ENCODE data around the gene PKM.

Gene PKM

DNA sequence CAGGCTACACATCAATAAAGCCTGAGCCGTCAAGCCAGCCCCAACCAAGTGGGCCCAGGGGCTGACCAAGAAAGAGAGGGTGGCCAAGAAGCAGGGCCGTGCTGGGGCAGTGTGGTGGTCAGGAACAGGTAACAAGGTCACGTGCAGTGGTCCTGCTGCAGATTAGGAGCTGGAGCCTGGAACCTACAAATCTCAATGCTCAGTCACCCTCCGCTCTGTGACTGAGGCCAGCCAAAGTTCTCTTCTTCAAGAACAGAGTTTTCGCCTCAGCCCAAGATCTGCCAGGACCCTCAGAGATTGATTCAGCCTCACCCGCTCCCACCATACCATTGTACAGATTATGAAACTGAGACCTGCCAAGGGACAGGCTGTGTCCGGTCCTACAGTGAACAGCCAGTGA is 60.3 kb downstream of the PKM start:
- in situ Hi-C loops (cut with MboI; ENCODE audit: low sequenced_read_pairs, unreplicated experiment): loop anchor here (25.0 kb wide), 1 partner anchor 708 kb away; no protein-coding TSS in a partner anchor
- DNase-seq (ENCODE audit: low spot score): no peak
- TF ChIP-seq, protein P1, sequence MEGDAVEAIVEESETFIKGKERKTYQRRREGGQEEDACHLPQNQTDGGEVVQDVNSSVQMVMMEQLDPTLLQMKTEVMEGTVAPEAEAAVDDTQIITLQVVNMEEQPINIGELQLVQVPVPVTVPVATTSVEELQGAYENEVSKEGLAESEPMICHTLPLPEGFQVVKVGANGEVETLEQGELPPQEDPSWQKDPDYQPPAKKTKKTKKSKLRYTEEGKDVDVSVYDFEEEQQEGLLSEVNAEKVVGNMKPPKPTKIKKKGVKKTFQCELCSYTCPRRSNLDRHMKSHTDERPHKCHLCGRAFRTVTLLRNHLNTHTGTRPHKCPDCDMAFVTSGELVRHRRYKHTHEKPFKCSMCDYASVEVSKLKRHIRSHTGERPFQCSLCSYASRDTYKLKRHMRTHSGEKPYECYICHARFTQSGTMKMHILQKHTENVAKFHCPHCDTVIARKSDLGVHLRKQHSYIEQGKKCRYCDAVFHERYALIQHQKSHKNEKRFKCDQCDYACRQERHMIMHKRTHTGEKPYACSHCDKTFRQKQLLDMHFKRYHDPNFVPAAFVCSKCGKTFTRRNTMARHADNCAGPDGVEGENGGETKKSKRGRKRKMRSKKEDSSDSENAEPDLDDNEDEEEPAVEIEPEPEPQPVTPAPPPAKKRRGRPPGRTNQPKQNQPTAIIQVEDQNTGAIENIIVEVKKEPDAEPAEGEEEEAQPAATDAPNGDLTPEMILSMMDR (IDR thresholded peaks at IDR 0.05; ENCODE audit: borderline replicate concordance, control extremely low read depth, extremely low read depth, insufficient read depth, missing control alignments): no peak

DNA sequence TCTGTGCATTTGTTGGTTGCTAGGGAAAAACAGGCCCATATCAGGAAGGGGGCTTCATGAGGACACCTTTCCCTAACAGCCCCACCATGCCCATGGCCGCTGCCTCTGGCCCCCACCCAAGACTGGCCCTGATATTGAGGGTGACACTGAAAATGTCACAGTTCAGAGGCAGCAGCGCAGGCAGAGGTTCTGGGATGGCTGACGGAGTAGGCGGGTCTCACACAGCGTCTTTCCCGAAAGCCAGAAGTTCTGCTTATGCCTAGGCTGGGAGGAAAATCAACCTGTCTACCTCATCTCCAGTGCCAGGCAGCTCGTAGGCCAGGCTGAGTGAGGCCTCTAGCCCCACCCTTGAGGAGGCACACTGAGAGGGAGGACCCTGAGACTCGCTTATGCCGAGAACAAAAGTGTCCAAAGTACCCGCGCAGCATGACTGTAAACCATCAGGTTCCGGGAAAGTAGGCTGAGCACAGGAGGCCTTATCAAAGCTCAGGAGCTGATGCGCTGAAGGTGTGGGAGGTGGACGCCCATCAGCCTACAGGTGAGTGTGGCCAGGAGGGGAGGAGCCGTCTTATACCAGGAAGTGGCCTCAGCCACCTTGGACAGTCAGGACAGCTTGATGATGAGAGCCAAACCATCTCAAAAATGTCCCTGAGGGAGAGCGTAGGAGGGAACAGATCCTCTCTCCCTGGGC is 60.9 kb downstream of the PKM start:
- TF ChIP-seq, protein P1 (IDR thresholded peaks at IDR 0.05; ENCODE audit: borderline replicate concordance, control extremely low read depth, extremely low read depth, insufficient read depth, missing control alignments): no peak
- peak; percentile 7 for DNase-seq (ENCODE audit: low spot score)
- in situ Hi-C loops (cut with MboI; ENCODE audit: low sequenced_read_pairs, unreplicated experiment): loop anchor here (25.0 kb wide), 1 partner anchor 708 kb away; no protein-coding TSS in a partner anchor

DNA sequence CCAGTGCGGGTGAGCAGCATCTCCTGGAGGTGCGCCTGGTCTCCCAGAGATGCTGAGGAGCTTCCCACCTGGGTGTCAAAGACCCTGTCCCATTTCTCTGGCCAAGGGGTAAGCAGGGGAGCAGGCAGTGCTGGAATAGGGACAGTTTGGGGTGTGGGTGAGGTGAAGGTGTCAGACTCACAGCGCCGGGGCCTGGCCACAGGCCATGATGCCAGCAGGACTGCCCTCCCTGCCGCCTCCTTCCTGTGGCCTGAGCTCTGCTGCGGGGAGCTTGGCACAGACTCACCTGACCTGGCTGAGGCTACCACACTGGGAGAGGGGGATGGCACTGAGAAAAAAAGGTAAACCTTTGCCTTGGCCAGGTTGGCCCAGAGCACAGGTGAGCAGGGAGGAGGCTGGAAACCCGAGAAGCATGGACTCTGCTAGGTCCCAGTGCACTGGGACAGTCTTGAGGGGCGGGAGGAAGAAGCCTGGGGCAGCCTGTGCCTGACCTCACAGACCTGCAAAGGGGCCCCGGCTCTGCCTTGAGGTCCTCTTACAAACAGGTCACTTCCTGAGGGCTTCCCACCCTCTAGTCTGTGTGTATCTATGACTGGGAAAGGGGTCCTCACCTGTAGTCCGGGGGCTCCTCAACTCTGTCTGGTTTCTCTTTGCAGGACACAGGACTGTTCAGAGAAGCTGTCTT is 61.6 kb downstream of the PKM start:
- TF ChIP-seq, protein P1 (IDR thresholded peaks at IDR 0.05; ENCODE audit: borderline replicate concordance, control extremely low read depth, extremely low read depth, insufficient read depth, missing control alignments): no peak
- in situ Hi-C loops (cut with MboI; ENCODE audit: low sequenced_read_pairs, unreplicated experiment): loop anchor here (25.0 kb wide), 1 partner anchor 707 kb away; no protein-coding TSS in a partner anchor
- peak; percentile 9 for DNase-seq (ENCODE audit: low spot score)

DNA sequence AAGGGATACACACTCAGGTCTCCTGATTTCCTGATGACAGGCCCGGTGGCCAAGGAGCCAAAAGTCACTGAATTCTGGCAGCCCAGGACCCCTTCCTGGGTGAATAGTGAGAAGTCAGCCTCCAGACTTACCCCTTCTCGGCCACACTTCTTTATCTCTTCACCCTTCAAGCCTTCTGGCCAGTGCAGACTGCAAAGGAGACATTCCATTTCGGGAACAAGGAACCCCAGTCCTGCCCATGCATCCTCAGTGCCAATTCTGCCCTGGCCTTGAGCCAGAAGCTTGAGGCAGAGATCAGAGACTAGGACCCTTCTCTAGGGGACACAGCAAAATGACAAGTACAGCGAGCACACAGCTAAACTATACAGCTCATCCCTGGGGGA is 62.2 kb downstream of the PKM start:
- in situ Hi-C loops (cut with MboI; ENCODE audit: low sequenced_read_pairs, unreplicated experiment): loop anchor here (25.0 kb wide), 1 partner anchor 706 kb away; no protein-coding TSS in a partner anchor
- TF ChIP-seq, protein P1 (IDR thresholded peaks at IDR 0.05; ENCODE audit: borderline replicate concordance, control extremely low read depth, extremely low read depth, insufficient read depth, missing control alignments): no peak
- DNase-seq (ENCODE audit: low spot score): no peak

DNA sequence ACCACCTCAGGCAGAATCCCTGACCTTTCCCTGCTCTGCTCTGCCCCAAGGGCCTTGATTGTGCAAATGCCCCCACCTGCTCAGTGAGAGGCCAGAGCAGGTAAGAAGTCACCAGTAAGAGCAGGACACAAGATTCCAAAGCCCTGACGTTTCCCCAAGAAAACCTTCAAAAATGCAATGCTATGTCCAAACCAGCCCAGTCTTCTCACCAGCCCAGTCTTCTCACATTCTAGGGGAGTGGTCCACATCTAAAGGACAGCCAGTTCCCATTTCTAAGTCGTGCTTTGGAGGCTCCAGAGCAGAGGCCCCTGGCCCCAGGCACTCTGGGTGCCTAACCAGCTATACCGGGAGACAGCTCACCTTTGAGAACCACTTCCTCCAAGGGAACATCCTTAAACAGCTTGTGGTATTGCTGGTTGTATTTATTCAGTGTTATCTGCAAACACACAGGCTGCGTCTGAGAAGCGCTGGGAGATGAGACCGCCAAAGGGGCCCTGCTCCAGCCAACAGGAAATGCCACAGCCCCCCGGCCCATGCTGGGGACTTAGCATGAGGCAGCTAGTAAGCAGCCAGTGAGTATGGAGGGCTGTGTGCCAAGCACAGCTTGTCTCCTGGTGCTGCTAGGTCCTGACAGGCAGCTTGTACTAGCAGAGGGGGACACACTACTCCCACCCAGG is 62.7 kb downstream of the PKM start:
- in situ Hi-C loops (cut with MboI; ENCODE audit: low sequenced_read_pairs, unreplicated experiment): loop anchor here (25.0 kb wide), 1 partner anchor 706 kb away; no protein-coding TSS in a partner anchor
- peak; percentile 17 for DNase-seq (ENCODE audit: low spot score)
- TF ChIP-seq, protein P1 (IDR thresholded peaks at IDR 0.05; ENCODE audit: borderline replicate concordance, control extremely low read depth, extremely low read depth, insufficient read depth, missing control alignments): no peak

DNA sequence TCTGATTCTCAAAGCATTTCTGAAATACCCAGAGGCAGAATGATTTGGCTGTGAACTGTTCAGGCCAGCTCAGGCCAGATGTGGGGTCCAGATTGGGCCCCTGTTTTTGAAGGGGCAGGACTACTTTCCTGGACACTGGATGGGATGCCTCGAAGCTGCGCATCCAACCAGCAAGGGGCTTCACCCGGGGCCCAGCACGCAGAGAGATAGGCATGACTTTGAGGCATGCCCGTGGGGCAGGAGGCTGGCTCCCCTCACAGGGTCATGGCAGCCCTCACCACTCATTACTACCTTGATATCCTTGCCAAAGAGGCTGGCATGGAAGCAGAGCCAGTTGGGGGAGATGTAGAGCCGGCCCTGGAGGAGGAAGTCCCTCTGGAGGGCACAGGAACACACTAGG is 63.5 kb downstream of the PKM start:
- TF ChIP-seq, protein P1 (IDR thresholded peaks at IDR 0.05; ENCODE audit: borderline replicate concordance, control extremely low read depth, extremely low read depth, insufficient read depth, missing control alignments): no peak
- DNase-seq (ENCODE audit: low spot score): no peak
- in situ Hi-C loops (cut with MboI; ENCODE audit: low sequenced_read_pairs, unreplicated experiment): loop anchor here (25.0 kb wide), 1 partner anchor 705 kb away; no protein-coding TSS in a partner anchor

Data from GM13976 (cell line).